ENCODE measurements around the gene HSD17B11.
"Not testable (repeated sequence)": the region's sequence is repeated elsewhere in the genome, so short reads cannot be mapped to it uniquely, and the experiment has no call there.

The HSD17B11 gene

DNA sequence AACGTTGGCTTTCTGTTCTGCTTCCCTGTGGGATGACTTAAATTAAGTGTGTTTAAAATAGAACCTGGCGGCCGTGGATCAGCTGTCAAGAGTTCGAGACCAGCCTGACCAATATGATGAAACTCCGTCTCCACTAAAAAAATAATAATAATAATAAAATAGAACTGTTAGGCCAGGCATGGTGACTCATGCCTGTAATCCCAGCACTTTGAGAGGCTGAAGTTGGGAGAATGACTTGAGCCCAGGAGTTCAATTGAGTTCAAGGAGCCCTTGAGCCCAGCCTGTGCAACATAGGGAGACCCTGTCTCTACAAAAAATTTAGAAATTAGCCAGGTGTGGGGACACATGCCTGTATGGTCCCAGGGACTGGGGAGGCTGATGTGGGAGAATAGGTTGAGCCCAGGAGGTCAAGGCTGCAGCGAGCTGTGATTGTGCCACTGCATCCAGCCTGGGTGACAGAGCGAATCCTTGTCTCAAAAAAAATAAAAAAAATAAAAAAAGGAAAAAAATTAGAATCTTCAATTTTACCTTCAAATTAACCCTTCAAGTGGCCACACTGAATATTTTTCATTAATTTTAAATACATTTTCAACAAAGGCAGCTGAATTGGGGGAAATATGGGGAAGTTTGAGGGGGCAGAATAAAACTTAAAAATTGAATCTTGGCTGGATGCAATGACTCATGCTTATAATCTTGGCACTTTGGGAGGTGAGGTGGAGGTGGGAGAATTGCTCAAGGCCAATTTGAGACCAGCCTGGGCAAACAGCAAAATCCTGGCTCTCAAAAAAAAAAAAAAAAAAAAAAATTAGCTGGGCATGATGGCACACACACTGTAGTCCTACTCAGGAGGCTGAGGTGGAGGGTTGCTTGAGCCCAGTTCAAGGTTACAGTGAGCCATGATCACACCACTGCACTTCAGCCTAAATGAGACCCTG, 36.6 kb downstream of the HSD17B11 start:
- DNase-seq: no peak

DNA sequence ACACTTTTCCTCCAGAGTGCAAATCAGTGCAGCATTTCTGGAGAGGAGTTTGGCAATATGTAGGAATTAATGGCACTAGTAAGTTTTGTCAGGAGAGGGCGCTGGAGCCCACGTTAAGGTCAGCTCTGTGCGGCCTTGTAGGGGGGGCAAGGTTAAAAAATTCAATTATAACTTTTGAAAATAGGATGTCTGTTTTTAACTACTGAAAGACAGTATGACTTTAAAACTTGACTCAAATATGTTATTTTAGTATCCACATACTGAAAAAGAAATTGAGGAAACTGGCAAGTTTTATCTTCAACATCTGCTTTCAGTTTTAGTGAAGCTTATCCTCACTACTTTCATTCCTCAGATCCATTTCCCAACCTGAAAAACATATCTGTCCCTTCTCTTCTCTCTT, 37.4 kb downstream of the HSD17B11 start:
- peak; percentile 18 for DNase-seq

DNA sequence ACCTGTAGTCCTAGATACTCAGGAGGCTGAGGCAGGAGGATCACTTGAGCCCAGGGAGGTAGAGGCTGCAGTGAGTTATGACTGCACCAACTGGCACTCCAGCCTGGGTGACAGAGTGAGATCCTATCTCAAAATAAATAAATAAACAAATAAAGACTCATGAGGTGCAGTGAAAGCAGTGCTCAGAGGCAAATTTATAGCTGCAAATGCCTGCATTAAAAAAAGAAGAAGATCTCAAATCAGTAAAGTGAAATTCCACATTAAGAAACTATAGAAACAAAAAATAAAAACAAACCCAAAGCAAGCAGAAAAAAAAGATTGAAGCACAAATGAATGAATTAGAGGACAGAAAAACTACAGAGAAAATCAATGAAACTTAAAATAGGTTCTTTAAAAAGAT, 45.8 kb downstream of the HSD17B11 start:
- DNase-seq: no peak

DNA sequence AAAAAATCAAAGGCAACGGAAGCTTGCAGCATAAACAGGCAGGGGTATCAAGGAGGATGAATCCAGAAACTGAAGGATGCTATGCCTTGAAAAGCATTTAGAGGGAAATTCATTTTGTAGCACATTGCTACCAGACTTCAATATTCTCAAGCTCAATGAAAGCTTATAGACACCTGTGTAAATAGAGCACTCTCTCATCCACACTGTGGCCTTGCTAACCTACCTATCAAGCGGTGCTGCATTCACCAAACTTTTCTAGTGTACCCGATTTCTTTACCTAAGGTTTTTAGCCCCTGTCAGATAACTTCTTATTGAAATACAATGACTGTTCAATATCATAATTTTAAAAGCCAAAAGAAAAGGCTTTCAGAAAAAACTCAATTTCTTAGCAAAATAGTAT, 48.1 kb downstream of the HSD17B11 start:
- DNase-seq: no peak

DNA sequence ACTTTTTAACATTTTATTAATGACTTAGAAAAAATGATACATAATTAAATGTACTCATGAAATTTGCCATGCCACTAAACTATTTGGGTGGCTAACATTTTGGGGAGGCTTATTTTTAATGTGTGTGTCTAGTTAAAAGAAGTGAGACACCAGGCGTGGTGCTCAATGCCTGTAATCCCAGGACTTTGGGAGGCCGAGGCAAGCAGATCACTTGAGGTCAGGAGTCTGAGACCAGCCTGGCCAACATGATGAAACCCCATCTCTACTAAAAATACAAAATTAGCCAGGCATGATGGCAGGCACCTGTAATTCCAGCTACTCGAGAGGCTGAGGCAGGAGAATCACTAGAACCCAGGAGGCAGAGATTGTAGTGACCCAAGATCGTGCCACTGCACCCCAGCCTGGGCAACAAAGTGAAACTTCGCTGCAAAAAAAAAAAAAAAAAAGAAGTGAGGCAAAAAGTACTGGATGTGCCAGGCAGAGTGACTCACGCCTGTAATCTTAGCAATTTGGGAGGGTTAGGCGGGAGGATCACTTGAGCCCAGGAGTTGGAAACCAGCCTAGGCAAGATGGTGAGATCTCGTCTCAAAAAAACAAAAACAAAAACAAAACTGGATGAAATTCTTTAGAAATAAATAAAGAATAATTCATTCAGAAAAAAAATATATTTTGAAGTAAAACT, 48.9 kb downstream of the HSD17B11 start:
- not testable (repeated sequence) for DNase-seq

DNA sequence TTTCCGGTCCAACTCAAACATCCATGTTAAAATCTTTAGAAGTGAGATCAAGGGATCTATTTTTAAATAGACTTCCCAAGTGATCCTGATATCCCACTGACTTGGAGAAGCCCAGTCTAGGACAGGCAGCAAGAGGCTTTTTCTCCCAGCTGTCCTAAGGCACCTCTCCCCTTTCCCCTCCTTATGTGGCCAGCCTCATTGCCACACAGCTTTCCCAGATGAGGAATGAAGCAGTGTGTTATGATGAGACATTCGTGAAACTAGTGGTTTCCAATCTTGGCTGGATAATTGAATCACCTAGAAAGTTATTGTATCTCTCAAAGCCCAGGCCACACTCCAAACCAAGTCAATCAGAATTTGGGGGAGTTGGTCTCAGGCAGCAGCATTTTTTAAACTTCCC, 51.5 kb downstream of the HSD17B11 start:
- DNase-seq: no peak

DNA sequence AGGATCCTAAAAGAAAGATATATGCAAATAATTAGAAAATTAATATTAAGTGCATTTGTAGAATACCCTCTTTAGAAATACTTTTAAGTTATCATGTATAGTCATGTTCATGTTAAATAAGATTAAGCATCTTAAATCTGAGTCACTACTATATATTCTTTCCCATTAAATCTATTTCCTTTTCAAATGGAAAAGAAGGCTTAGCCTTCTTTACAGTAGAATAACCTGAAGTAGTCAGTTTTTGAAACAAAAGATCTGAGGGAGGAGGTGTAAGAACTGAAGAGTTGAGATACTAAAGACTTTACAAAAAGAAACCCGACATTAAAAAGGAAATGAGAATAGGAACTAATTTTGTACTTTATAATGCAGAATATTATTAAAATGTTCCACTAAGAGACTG, 53.6 kb downstream of the HSD17B11 start:
- DNase-seq: no peak

DNA sequence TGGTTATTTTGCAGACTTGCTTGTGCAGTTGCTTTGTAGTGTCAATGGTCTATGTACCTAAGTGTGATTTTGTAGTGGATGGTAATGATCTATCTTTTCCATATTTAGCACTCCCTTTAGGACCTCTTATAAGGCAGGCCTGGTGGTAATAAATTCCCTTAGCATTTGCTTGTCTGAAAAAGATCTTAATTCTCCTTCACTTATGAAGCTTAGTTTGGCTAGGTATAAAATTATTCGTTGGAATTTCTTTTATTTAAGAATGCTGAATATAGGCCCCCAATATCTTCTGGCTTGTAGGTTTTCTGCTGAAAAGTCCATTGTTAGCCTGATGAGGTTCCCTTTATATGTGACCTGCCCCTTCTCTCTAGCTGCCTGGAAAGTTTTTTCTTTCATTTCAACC, 57.7 kb downstream of the HSD17B11 start:
- DNase-seq: no peak

DNA sequence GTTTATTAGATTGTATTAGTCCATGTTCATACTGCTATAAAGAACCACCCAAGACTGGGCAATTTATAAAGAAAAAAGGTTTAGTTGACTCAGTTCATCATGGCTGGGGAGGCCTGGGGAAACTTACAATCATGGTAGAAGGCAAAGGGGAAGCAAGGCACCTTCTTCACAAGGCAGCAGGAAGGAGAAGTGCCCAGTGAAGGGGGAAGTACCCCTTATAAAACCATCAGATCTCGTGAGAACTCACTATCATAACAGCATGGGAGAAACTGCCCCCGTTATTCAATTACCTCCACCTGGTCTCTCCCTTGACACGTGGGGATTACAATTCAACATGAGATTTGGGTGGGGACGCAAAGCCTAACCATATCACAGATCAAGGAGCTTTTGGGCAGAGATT, 60.2 kb downstream of the HSD17B11 start:
- DNase-seq: no peak

DNA sequence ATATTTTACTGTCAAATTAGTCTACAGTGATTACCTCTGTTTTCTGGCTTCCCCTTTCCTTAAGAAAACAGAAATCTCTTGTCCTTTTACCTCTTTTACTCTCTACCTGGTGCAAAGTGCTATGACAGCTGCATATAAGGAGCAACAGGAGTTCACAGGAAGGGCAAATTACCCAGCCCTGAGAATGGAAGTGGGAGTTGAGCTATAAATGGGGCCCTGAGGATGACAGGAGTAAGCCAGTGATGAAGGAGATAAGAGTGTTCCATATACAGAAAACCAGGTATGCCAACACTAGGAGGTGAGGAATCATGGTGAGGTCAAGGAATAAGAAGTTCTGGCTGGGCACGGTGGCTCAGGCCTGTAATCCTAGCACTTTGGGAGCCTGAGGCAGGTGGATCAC, 63.9 kb downstream of the HSD17B11 start:
- DNase-seq: no peak

DNA sequence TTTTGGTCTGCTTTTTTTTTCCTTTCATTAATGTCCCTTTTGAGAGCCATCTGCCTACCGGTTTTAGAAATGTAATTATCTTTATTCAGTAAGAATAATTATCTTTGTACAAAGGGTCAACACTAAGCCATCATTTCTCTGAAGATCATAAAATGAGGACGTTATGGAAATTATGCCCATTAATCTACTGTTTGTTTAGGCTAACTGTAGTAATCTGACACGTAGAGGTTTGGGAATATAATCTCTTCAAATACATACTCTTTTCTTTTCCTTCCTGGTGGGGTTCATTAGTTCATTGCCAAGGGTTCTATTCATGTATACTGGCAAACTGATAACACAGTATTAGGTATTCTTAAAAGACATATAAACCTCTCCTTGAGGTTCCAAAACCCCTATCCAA, 64.5 kb downstream of the HSD17B11 start:
- DNase-seq: no peak

DNA sequence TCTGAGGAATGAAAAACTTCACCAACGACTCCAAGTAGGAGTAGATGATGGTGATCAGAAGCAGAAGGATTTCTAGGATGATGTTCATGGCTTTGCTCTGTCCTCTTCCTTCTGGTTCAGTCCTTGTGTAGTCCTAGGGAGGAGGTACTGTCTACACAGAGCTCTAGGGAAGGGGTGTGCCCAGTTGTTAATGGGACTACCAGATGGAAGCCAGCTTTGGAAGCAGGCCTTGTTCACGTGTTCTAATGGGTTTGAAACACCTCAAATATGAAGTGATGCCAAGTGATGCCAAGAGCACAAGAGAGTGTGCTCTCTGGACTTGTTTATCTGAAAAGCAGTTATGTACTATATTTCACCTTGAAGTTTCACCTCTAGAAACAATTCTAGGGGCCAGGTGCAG, 68.2 kb downstream of the HSD17B11 start, which contains the start of gene HSD17B13:
TSS of gene HSD17B13 (minus strand) at position 129 of the 400 bp plus-strand sequence. CDS start at position 88, 41 bp downstream.
- no peak for DNase-seq

DNA sequence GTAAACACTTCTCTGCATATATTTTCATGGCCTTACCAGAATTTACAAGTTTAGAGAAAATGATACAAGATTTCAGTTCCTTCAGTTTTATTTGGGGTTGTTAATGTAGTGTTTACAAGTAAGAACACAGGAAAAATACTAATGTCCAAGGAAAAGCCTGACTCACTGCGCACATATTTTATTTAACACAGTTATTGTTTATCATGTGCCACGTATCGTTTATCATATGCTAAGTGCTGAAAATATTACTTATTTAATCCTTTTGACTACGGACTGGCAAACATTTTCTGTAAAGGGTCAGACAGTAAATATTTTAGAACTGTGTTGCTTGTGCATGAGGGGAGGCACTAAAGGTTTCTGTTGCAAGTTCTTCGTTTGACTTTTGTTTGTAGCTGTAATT, 69.1 kb downstream of the HSD17B11 start:
- no peak for DNase-seq

DNA sequence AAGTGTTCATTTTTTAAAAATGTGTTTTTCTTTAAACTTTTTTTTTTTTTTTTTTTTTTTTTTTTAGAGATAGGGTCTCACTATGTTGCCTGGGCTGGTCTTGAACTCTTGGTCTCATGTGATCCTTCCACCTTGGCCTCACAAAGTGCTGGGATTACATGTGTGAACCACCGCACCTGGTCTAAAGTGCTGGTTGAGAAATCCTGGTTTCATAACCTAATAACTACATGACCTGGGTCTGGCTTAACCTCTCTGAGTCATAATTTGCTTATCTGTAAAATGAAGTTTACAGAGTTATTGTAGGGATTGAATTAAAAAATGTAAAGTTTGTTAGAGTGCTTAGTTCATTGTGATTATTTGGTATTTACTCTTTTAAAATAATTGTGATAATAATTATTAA, 73.5 kb downstream of the HSD17B11 start:
- no peak for DNase-seq

DNA sequence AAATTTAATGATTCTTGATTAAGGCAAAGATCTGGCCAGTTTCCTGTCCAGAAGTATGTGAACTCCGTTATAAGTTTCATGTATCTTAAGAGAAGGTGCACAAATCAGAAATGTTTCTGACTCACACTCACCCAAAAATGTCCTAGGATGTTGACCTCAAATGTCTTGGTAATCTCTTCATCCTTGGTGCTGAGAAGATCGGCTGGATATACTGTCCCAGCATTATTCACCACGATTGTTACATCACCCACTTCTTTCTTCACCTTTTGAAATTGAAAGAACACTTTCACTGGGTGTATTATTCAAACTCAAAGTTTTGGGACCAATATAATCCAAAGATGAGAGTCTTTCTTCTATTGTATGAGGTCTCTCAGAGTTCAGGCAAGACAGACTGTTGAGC, 74.0 kb downstream of the HSD17B11 start:
- no peak for DNase-seq

DNA sequence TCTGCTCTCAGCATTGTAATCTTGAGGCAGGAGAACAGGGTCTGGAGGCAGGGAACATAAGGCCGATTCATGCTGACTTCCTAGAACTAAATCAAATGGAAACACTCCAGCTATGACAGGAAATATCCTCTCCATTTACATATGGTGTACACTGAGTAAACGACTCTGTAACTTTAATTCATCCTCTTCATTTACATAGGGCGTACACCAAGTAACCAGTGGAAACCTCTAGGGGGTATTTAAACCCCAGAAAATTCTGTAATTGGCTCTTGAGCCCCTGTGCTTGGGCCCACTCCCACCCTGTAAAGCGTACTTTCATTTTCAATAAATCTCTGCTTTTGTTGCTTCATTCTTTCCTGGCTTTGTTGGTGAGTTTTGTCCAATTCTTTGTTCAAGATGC, 76.0 kb downstream of the HSD17B11 start:
- DNase-seq: not testable (repeated sequence)

DNA sequence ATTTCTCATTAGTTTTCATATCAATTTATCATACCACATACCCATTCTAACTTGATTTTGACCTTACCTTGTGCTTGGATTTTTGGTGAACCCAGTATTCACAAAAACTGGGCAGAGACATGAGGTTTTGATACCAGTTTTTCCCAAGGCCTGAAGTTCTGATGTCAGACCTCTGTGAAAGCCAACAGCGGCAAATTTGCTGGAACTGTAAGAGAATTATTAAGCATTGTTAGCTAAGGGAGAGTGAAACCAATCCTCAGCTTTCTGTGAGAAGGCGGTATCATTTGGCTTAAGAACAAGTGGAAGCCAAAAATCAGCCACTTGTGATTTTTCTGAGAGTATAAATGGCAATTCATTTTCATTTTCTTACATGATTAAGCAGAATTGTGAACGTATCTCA, 77.2 kb downstream of the HSD17B11 start:
- no peak for DNase-seq

DNA sequence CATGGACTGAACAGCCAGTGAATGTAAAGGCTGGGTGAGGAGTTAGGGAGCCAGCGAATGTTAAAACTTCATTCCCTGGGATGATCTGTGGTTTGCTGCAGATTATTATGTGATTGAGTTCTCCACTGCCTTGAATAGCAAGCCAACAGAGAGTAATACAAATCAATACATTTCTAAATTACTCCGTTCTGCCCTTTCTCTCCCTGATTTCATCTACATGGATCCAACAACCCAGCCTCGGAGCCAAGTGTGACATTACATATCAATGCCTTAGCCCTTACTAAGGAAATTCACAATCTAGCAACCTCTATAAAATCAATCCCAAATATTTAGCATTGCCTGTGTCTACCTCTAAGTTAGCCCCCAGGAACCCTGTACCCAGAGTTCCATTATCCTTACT, 79.3 kb downstream of the HSD17B11 start:
- DNase-seq: no peak

DNA sequence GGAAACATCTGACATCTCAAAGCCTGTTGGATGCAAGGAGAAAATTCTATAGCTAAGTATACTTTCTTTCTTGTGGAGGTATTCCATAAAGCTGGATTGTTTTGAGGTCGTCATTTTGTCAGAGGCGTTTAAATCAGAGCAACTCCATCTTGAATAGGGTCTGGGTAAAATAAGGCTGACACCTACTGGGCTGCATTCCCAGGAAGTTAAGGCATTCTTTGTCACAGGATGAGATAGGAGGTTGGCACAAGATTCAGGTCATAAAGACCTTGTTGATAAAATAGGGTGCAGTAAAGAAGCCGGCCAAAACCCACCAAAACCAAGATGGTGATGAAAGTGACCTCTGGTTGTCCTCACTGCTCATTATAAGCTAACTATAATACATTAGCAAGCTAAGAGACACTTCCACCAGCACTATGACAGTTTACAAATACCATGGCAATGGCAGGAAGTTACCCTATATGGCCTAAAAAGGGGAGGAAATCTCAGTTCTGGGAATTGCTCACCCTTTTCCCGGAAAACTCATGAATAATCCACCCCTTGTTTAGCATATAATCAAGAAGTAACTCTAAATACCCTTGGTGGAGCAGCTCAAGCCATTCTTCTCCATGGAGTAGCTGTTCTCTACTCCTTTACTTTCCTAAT, 80.2 kb downstream of the HSD17B11 start:
- DNase-seq: no peak

DNA sequence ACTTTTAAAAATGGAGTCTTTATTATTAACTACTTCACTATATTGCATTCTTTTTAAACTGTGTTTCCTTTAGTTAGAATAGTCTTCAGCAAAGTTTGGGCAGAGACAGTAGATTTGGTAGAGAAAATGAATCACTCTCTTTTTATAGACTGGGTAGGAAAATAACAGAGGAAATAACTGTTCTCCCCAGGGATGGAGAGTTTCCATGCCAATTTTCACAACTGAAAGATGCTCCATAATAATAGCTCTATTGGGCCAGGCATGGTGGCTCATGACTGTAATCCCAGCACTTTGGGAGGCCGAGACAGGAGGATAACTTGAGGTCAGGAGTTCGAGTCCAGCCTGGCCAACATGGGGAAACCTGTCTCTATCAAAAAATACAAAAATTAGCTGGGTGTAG, 81.4 kb downstream of the HSD17B11 start:
- no peak for DNase-seq

DNA sequence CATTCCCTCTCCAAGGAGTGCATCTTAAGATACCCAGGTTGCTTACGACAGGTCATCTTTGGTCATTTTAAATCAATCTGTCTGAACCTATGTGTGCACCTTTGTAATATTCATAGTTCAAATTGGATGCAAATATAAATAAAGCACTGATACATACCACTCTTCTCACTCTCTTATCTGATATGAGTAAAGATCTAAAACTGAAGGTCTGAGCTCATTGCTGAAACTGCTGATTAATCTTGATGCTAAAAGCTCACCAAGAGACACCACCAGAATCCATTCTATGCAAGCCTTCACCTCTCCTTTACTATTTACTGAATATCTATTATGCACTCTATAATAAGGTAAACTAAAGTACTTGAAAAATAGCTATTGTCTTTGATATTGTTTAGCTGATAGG, 84.9 kb downstream of the HSD17B11 start:
- no peak for DNase-seq

DNA sequence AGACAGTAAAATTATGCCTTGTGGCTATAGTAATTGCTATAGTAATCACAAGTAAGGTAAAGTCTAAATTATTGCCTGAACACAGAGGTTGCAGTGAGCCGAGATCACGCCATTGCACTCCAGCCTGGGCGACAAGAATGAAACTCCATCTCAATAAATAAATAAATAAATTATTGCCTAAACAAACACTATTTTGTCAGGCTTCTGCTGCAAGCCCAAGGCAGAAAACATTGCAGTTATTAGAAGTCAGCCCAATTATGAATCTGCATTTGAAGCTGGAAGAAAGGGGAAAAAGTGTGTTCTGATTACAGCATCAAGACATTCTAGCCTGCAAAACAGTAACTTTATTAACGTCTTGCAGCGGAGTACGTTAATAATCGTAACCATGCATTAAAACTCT, 85.4 kb downstream of the HSD17B11 start:
- DNase-seq: no peak

DNA sequence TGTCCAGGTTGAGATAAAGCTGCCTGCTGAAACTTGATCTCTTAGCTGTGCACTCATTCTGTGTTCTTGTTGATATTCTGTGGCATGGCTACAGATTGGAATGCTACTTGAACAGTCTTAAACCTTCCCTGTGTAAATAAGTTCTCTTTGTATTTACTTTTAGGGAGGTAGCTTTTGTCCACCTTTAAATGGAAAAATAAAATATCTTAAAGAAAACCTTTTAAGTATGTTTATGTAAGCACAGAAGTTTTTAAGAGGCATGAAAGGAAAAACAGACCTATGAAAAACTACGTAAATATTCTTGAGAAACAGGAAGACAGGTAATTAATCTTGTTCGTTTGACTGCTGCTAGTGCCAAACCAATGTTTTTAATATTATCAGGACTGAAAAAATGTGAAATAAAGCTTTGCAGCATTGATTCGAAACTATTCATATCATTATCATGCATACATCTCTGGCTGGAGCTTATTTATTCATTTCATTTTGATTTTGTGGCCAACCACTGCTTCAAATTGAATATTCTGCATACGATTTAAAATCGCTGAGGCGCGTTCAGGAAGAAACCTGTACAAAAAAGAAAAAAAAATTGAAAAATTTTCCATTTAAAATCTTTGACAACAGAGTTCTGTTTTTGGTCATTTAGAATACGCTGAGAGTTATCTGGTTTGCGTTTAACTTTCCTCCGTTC, 86.1 kb downstream of the HSD17B11 start:
- DNase-seq: no peak
